Umbilical cord (tissue), 2 donors: Measurements from ENCODE around the gene ADCY9. TPM values are rescaled to one million over a fixed set of nuclear protein-coding genes. Genes with fewer than 3 reads are reported as not detected.
"Not testable (repeated sequence)": the region's sequence is repeated elsewhere in the genome, so short reads cannot be mapped to it uniquely, and the experiment has no call there.

Source experiments
- DNase-seq: peaks from one replicate; pipeline ENCODE4 v3.0.0-alpha.2; 2015; ENCODE audit warnings: low spot score
- total RNA-seq: library from RNA; depleted of rRNA; stranded (reverse); fragments of >200 nt; gene quantifications from one replicate; pipeline ENCODE4 v1.2.3, GENCODE V29; 2014; ENCODE audit warnings: low replicate concordance; ENCODE audit not compliant: insufficient read depth

Gene ADCY9
- total RNA-seq, 1 donor from 2014 or later: 19.0 TPM

- DNase-seq: no peak
These were observed 22.0 kb downstream of the ADCY9 start for GRCh38 chr16:4094127-4094773.

- peak; percentile 76 for DNase-seq
These were observed 22.6 kb downstream of the ADCY9 start for GRCh38 chr16:4093495-4094126.

GRCh38 chr16:4092547-4093265 is 23.5 kb downstream of the ADCY9 start:
- no peak for DNase-seq

GRCh38 chr16:4091240-4092012 is 24.8 kb downstream of the ADCY9 start:
- no peak for DNase-seq

GRCh38 chr16:4090351-4090851 is 25.8 kb downstream of the ADCY9 start:
- DNase-seq: no peak

GRCh38 chr16:4089811-4090301 is 26.4 kb downstream of the ADCY9 start:
- no peak for DNase-seq

- no peak for DNase-seq
These were observed 26.9 kb downstream of the ADCY9 start for GRCh38 chr16:4089251-4089810.

- DNase-seq: no peak
These were observed 28.2 kb downstream of the ADCY9 start for GRCh38 chr16:4087990-4088577.

GRCh38 chr16:4087099-4087885 is 28.9 kb downstream of the ADCY9 start:
- DNase-seq: no peak

- no peak for DNase-seq
These were observed 30.1 kb downstream of the ADCY9 start for GRCh38 chr16:4086153-4086552.

GRCh38 chr16:4085405-4085970 is 30.8 kb downstream of the ADCY9 start:
- no peak for DNase-seq

GRCh38 chr16:4083347-4083870 is 32.8 kb downstream of the ADCY9 start:
- DNase-seq: no peak

- no peak for DNase-seq
These were observed 33.7 kb downstream of the ADCY9 start for GRCh38 chr16:4082474-4083044.

GRCh38 chr16:4081521-4082021 is 34.7 kb downstream of the ADCY9 start:
- DNase-seq: peak; percentile 43

GRCh38 chr16:4081047-4081446 is 35.2 kb downstream of the ADCY9 start:
- DNase-seq: no peak

- DNase-seq: no peak
These were observed 39.0 kb downstream of the ADCY9 start for GRCh38 chr16:4077174-4077649.

GRCh38 chr16:4075534-4075933 is 40.7 kb downstream of the ADCY9 start:
- DNase-seq: no peak

- not testable (repeated sequence) for DNase-seq
These were observed 43.1 kb downstream of the ADCY9 start for GRCh38 chr16:4073150-4073549.
